ENCODE results near the gene TRPC4. TPM values are rescaled to one million over a fixed set of nuclear protein-coding genes. Genes with fewer than 3 reads are reported as not detected.

The TRPC4 gene
- polyA plus RNA-seq, 3 donors, result not detected

DNA sequence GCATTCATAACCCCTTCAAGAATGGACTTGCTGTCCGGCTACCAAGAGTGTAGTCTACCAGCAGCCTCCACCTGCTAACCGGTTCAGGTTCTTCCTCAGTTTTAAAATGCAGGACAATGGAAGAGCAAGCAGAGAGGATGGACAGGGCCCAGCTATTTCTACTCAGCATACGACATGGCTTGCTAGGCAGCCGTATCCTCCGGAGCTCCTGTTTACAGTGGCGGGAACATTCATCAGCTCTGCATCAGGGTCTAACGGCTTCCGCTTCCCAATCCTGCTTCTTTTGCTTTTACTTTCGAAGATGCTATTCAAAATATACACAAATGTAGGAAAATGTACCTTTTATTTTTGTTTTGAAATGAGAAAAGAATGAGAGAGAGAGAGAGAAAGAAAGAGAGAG is 118.5 kb downstream of the TRPC4 start:
- no peak overlapping the region for H3K4me2 ChIP-seq (replicated peaks; ENCODE audit: extremely low read depth, low read length, poor library complexity, severe bottlenecking)
- no peak overlapping the region for H3K4me3 Mint-ChIP-seq
- peaks cover 0 to 6% (median 1%) of the 10 kb centered on the region in 7 donors for H3K9me3 Mint-ChIP-seq
- H3K4me3 ChIP-seq (replicated peaks in 1 of 3; ENCODE audit: low read depth in 2 of 3, low read length in 3 of 3), result no peak overlapping the region
- H3K4me1 Mint-ChIP-seq, result no peaks in the 10 kb centered on the region
- TF ChIP-seq, protein P1, sequence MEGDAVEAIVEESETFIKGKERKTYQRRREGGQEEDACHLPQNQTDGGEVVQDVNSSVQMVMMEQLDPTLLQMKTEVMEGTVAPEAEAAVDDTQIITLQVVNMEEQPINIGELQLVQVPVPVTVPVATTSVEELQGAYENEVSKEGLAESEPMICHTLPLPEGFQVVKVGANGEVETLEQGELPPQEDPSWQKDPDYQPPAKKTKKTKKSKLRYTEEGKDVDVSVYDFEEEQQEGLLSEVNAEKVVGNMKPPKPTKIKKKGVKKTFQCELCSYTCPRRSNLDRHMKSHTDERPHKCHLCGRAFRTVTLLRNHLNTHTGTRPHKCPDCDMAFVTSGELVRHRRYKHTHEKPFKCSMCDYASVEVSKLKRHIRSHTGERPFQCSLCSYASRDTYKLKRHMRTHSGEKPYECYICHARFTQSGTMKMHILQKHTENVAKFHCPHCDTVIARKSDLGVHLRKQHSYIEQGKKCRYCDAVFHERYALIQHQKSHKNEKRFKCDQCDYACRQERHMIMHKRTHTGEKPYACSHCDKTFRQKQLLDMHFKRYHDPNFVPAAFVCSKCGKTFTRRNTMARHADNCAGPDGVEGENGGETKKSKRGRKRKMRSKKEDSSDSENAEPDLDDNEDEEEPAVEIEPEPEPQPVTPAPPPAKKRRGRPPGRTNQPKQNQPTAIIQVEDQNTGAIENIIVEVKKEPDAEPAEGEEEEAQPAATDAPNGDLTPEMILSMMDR (IDR thresholded peaks at IDR 0.05), result no peak
- H4K20me1 ChIP-seq (ENCODE audit: insufficient read depth, low read length), result no peaks in the 10 kb centered on the region
- H3K27me3 ChIP-seq (ENCODE audit: control insufficient read depth in 2 of 2, insufficient read depth in 2 of 2, low read length in 2 of 2), result no peaks in the 10 kb centered on the region
- no peak overlapping the region for H2AFZ ChIP-seq (ENCODE audit: insufficient read depth, low read depth, low read length, poor library complexity, severe bottlenecking)
- no peak overlapping the region for H3K27ac Mint-ChIP-seq
- H3K4me1 ChIP-seq (ENCODE audit: control insufficient read depth in 1 of 2, insufficient read depth in 2 of 2, low read length in 2 of 2), result no peaks in the 10 kb centered on the region
- 91% methylated on average over 5 of the region's 9 CpGs for WGBS (ENCODE audit: insufficient coverage)
- no peak for DNase-seq
- H3K79me2 ChIP-seq (ENCODE audit: insufficient read depth, low read length), result no peaks in the 10 kb centered on the region
- H3K9ac ChIP-seq (ENCODE audit: insufficient read depth, low read length, poor library complexity, severe bottlenecking), result no peak overlapping the region
- peaks cover 0 to 4% (median 1%) of the 10 kb centered on the region in 3 donors for H3K27me3 Mint-ChIP-seq (ENCODE audit: low read depth in 3 of 3)
- no peak overlapping the region for H3K27ac ChIP-seq (ENCODE audit: low read depth in 1 of 2, low read length in 2 of 2)
- H3K36me3 ChIP-seq (replicated peaks in 1 of 2; ENCODE audit: control insufficient read depth in 1 of 2, insufficient read depth in 2 of 2, low read length in 2 of 2), result no peaks in the 10 kb centered on the region
- no peaks in the 10 kb centered on the region for H3K9me3 ChIP-seq (replicated peaks in 1 of 2; ENCODE audit: control insufficient read depth in 1 of 2, insufficient read depth in 1 of 2, low read length in 2 of 2)
- H3K36me3 Mint-ChIP-seq, result no peaks in the 10 kb centered on the region
- intact Hi-C loops (cut with micrococcal nuclease), result no loop called here

DNA sequence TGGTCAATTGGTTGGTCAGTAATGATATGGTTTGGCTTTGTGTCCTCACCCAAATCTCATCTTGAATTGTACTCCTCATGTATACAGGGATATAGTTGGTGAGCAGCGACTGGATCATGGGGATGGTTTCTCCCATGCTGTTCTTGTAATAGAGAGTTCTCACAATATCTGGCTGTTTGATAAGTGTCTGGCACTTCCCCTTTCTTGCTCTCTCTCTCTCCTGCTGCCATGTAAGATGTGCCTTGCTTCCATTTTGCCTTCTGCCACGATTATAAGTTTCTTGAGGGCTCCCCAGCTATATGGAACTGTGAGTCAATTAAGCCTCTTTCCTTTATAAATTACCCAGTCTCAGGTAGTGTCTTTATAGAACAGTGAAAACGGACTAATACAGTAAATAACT is 120.7 kb downstream of the TRPC4 start:
- Mint-ChIP-seq H3K27me3 (ENCODE audit: low read depth in 3 of 3) (peaks cover 0 to 1% (median 1%) of the 10 kb centered on the region in 3 donors), H3K4me1 (no peaks in the 10 kb centered on the region), H3K27ac (no peak overlapping the region), H3K4me3 (no peak overlapping the region), H3K36me3 (no peaks in the 10 kb centered on the region), H3K9me3 (peaks cover 0 to 7% (median 0%) of the 10 kb centered on the region in 7 donors)
- Histone ChIP-seq H3K27ac (ENCODE audit: low read depth in 1 of 2, low read length in 2 of 2) (no peak overlapping the region), H3K9ac (ENCODE audit: insufficient read depth, low read length, poor library complexity, severe bottlenecking) (no peak overlapping the region), H3K36me3 (replicated peaks in 1 of 2; ENCODE audit: control insufficient read depth in 1 of 2, insufficient read depth in 2 of 2, low read length in 2 of 2) (no peaks in the 10 kb centered on the region), H3K79me2 (ENCODE audit: insufficient read depth, low read length) (no peaks in the 10 kb centered on the region), H4K20me1 (ENCODE audit: insufficient read depth, low read length) (no peaks in the 10 kb centered on the region), H2AFZ (ENCODE audit: insufficient read depth, low read depth, low read length, poor library complexity, severe bottlenecking) (no peak overlapping the region), H3K27me3 (ENCODE audit: control insufficient read depth in 2 of 2, insufficient read depth in 2 of 2, low read length in 2 of 2) (no peaks in the 10 kb centered on the region), H3K4me2 (replicated peaks; ENCODE audit: extremely low read depth, low read length, poor library complexity, severe bottlenecking) (no peak overlapping the region), H3K4me1 (ENCODE audit: control insufficient read depth in 1 of 2, insufficient read depth in 2 of 2, low read length in 2 of 2) (no peaks in the 10 kb centered on the region), H3K4me3 (replicated peaks in 1 of 3; ENCODE audit: low read depth in 2 of 3, low read length in 3 of 3) (no peak overlapping the region), H3K9me3 (replicated peaks in 1 of 2; ENCODE audit: control insufficient read depth in 1 of 2, insufficient read depth in 1 of 2, low read length in 2 of 2) (no peaks in the 10 kb centered on the region)
- DNase-seq, result no peak
- WGBS (ENCODE audit: insufficient coverage), result no CpG with 5 or more reads among the region's 3 CpGs
- TF ChIP-seq, protein P1 (IDR thresholded peaks at IDR 0.05), result no peak
- intact Hi-C loops (cut with micrococcal nuclease), result no loop called here

All from CD14-positive monocyte (primary cell).